ENCODE measurements around the gene SLC25A42. TPM values are rescaled to one million over a fixed set of nuclear protein-coding genes. Genes with fewer than 3 reads are reported as not detected.

Gene SLC25A42
- total and polyA plus RNA-seq, 2 of the 13 experiments (the other 11 are each of a cell fraction or from before 2014, with no cell fraction given) = 12.8 to 18.3 TPM

- Histone ChIP-seq H3K9ac (ENCODE audit: insufficient read depth, low read depth, low read length) (no peak overlapping the region), H3K9me3 (ENCODE audit: low read length) (no peaks in the 10 kb centered on the region), H3K27ac (ENCODE audit: extremely low read length, insufficient read depth, low read length) (no peak overlapping the region), H3K36me3 (replicated peaks in 1 of 2; ENCODE audit: control insufficient read depth in 1 of 2, insufficient read depth in 2 of 2, low read length in 2 of 2) (peaks cover 0 to 2% of the 10 kb centered on the region in 2 experiments; a peak in 2 of 5 replicates), H3K4me2 (ENCODE audit: low read depth, low read length) (no peak overlapping the region), H3K4me1 (ENCODE audit: insufficient read depth, low read length) (no peaks in the 10 kb centered on the region), H3K27me3 (ENCODE audit: control insufficient read depth in 1 of 2, insufficient read depth in 2 of 2, low read length in 2 of 2) (no peaks in the 10 kb centered on the region), H3K79me2 (ENCODE audit: insufficient read depth, low read length) (no peaks in the 10 kb centered on the region), H4K20me1 (ENCODE audit: insufficient read depth, low read length) (no peaks in the 10 kb centered on the region), H2AFZ (ENCODE audit: low read length) (no peak overlapping the region), H3K4me3 (replicated peaks in 1 of 3; ENCODE audit: insufficient read depth in 1 of 3, low read depth in 2 of 3, low read length in 3 of 3) (no peak overlapping the region)
- DNase-seq (ENCODE audit: low spot score) (no peak), ATAC-seq (no peak), FAIRE-seq (no peak)
- WGBS (ENCODE audit: low lambda C conversion rate) = 97% methylated on average over 15 of the region's 16 CpGs
- in situ Hi-C loops (cut with HindIII; ENCODE audit: extremely low pct_ligation_motif_present, low pct_unique_long_range_greater_than_20kb) = no loop called here
- no peak for TF ChIP-seq MBNL3 (CRISPR knock-in tag; conservative IDR thresholded peaks at IDR 0.05)
- no peak for TF ChIP-seq ZBTB2 (CRISPR knock-in tag; IDR thresholded peaks at IDR 0.05; ENCODE audit: low read depth)
- no peak for TF ChIP-seq ZFP37 (CRISPR knock-in tag; IDR thresholded peaks at IDR 0.05; ENCODE audit: borderline replicate concordance)
- TF ChIP-seq GPN1 (CRISPR knock-in tag; IDR thresholded peaks at IDR 0.05; ENCODE audit: borderline replicate concordance) = no peak
- no peak for TF ChIP-seq KLF6 (CRISPR knock-in tag; IDR thresholded peaks at IDR 0.05)
- TF ChIP-seq YY1 (IDR thresholded peaks at IDR 0.05; ENCODE audit: insufficient read depth, insufficient replicate concordance, low read depth, low read length) = no peak
- no peak for TF ChIP-seq RXRB (CRISPR knock-in tag; IDR thresholded peaks at IDR 0.05; ENCODE audit: borderline replicate concordance)
- TF ChIP-seq ZNF816 (CRISPR knock-in tag; IDR thresholded peaks at IDR 0.05; ENCODE audit: borderline replicate concordance) = no peak
- TF ChIP-seq, protein P1, sequence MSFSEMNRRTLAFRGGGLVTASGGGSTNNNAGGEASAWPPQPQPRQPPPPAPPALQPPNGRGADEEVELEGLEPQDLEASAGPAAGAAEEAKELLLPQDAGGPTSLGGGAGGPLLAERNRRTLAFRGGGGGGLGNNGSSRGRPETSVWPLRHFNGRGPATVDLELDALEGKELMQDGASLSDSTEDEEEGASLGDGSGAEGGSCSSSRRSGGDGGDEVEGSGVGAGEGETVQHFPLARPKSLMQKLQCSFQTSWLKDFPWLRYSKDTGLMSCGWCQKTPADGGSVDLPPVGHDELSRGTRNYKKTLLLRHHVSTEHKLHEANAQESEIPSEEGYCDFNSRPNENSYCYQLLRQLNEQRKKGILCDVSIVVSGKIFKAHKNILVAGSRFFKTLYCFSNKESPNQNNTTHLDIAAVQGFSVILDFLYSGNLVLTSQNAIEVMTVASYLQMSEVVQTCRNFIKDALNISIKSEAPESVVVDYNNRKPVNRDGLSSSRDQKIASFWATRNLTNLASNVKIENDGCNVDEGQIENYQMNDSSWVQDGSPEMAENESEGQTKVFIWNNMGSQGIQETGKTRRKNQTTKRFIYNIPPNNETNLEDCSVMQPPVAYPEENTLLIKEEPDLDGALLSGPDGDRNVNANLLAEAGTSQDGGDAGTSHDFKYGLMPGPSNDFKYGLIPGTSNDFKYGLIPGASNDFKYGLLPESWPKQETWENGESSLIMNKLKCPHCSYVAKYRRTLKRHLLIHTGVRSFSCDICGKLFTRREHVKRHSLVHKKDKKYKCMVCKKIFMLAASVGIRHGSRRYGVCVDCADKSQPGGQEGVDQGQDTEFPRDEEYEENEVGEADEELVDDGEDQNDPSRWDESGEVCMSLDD (CRISPR knock-in tag; IDR thresholded peaks at IDR 0.05; ENCODE audit: borderline replicate concordance) = no peak
- BruUV-seq (replicated peaks) = no TSS peak
- POLR2A ChIA-PET = no interaction called here
- intact Hi-C loops (cut with micrococcal nuclease; ENCODE audit: unreplicated experiment) = no loop called here
- CTCF ChIA-PET (ENCODE audit: low intra/inter-chr PET ratio, low total read pairs) = no interaction called here
Measured at GRCh38 chr19:19081642-19082151, 17.9 kb downstream of the SLC25A42 start.

Measured in HepG2 (cell line).